Measurements from ENCODE around the gene CCDC8.
A peak's percentile ranks its signal among the peaks of the same experiment; 100 is the strongest.
"Not testable (repeated sequence)": the region's sequence is repeated elsewhere in the genome, so short reads cannot be mapped to it uniquely, and the experiment has no call there.

The CCDC8 gene

GRCh38 chr19:46427518-46428045 lies 14.2 kb upstream of the CCDC8 start:
- no peak for DNase-seq

DNA sequence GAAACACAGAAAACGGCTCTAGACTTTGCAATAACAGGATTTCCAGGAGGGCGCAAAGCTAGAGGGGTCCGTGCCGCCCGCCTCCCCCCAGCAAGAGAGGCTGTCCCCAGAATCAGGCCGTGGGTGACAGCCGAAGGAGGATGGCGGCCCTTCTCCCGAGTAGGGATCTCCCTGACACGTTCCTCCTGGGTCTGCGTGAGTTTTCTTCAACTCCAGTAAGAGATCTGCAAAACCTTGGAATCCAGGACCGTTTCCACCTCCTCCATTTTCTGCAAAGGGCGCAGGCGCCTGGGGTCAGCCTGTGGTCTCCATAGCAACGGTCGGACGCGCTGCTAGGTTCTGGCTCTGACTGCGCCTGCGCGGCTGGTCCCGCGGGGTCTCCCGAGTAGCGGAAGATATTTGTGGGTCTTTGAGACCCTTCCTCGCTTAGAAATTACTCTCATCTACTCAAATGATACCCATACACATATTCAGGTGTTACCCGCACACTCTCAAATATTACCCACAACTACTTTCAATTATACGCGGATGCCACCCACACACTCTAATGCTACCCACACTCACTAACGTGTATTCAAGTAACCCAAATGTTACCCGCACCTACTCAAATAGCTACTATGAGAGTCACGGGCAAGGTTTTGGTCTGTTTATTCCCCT lies 13.3 kb upstream of the CCDC8 start:
- peak; percentile 64 for DNase-seq

DNA sequence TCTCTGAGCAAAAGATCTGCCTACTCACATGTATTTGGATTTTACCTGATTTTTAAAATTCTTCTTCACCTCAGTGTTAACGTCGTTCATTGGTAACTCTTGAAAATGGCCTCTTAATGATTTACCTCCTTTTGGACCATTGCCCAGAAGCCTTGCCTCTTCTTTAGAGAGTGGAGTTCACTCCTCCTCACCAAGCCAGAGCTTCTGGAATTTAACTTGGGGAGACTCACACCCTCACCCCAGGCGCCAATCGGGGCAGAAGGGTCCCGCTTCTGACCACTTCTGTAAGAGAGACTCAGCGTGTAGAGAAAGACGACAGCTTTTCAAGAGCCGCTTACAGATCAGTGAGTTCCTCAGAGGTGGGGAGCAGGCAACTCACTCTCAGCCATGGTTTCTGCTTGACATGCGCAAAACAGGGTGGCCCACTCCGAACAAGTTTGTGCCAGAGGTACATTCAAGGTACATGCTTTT lies 12.7 kb upstream of the CCDC8 start:
- DNase-seq: no peak

DNA sequence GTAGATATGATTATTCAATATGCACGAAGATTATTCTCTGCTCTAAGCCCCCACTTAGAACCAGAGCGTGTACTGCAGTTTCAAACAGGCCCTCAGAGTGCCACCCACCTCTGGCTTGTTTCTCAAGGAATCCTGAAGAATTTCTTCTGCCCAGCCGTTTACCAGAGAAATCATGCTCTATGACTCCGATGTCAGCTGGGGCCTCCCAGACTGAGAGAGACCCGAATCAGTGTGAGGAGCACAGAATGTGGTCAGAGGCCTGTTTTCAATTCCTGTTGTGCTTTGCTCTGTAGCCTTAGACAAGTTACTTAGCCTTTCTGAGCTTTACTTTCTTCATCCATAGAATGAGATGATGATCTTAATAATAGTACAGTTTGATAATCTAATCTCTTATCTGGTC lies 9.8 kb upstream of the CCDC8 start:
- DNase-seq: no peak

DNA sequence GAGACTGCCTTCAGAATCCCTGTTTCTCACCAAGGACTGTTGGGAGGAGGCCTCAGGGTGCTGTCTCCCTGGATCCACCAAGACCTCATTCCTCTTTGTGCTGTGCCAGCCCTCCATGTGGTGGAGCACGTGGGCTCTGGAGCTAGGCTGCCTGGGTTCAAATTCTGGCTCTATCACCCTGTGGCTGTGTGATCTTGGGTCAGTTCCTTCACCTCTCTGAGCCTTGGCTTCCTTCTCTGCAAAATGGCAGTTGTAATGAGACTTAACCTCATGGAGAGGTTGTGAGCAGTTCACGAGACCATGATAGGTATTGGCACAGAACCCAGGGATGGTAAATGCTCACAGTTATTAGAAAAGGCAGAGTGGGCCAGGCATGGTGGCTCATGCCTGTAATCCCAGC lies 9.0 kb upstream of the CCDC8 start:
- DNase-seq: no peak

DNA sequence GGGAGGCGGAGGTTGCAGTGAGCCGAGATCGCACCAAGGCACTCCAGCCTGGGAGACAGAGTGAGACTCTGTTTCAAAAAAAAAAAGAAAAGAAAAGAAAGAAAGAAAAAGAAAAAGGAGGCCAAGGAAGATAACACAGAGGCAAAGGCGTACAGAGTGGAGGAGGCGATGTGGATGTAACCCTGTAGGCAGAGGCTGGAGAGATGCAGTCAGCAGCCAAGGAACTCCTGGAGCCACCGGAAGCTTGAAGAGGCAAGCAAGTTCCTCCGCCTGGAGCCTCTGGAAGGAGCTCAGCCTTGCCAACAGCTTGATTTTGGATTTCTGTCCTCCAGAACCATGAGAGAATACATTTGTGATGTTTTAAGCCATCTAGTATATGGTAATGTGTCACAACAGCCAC lies 6.7 kb upstream of the CCDC8 start:
- no peak for DNase-seq

GRCh38 chr19:46415804-46416709 lies 2.7 kb upstream of the CCDC8 start:
- peak; percentile 78 for DNase-seq

- not testable (repeated sequence) for DNase-seq
These were observed 1.5 kb upstream of the CCDC8 start for GRCh38 chr19:46414899-46415298.

- DNase-seq: no peak
These were observed 608 bp downstream of the CCDC8 start for GRCh38 chr19:46412650-46413261.

- DNase-seq: no peak
These were observed 1.3 kb downstream of the CCDC8 start for GRCh38 chr19:46411925-46412649.

GRCh38 chr19:46411088-46411924 lies 2.1 kb downstream of the CCDC8 start:
- DNase-seq: no peak

- DNase-seq: no peak
These were observed 2.9 kb downstream of the CCDC8 start for GRCh38 chr19:46410205-46411087.

- no peak for DNase-seq
These were observed 4.2 kb downstream of the CCDC8 start for GRCh38 chr19:46409191-46409590.

GRCh38 chr19:46408664-46409039 lies 4.7 kb downstream of the CCDC8 start:
- DNase-seq: no peak

- no peak for DNase-seq
These were observed 5.3 kb downstream of the CCDC8 start for GRCh38 chr19:46407856-46408663.

DNA sequence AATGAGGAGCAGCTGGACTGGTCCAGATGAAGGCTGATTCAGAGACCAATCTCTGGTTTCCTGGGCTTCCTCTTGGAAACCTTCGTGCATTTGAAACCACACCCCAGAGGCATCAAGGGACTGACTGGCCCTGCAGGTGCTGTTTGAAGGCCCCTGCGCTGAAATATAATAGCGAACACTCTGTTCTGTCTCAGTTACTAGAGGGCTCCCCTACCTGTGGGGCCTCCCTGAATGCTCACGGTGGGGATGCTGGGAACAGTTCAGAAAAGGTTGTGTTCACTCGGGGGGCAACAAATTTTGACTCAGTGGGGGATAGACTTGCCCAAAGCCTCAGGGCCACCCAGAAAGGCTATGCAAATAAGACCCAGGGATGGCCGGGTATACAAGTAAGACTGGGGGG lies 6.4 kb downstream of the CCDC8 start:
- no peak for DNase-seq

DNA sequence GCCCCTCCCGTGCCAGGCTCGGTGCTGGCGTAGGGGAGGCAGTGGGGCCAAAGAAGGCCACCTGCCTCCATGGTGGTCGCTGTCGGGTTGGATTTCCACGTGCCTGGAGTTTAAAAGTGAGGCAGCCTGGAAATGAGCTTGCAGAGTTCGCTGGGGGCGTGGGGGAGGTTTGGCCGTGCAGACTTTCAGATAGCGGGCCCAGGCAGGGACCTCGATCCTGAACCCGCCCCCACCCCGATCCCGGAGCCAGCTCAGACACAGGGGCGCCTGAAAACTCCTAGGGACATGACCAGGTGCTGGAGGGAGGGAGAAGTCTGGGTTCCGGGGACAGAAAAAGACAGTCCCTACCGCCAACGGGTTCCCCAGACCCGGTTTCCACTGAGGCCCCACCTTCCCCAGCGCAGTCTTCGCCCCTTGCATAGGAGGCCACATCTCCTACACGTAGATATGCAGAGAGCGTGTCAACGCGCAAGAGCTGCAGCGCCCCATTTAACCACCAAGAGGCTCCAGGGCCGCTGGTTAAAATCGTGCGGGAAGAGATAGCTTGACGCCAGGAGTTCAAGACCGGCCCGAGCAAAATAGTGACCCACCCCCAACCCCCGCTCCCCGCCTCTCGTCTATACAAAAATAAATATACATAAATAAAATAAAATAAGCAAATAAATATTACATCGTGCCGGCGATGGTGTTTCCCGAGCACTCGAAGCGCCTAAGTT lies 8.5 kb downstream of the CCDC8 start:
- DNase-seq: no peak

DNA sequence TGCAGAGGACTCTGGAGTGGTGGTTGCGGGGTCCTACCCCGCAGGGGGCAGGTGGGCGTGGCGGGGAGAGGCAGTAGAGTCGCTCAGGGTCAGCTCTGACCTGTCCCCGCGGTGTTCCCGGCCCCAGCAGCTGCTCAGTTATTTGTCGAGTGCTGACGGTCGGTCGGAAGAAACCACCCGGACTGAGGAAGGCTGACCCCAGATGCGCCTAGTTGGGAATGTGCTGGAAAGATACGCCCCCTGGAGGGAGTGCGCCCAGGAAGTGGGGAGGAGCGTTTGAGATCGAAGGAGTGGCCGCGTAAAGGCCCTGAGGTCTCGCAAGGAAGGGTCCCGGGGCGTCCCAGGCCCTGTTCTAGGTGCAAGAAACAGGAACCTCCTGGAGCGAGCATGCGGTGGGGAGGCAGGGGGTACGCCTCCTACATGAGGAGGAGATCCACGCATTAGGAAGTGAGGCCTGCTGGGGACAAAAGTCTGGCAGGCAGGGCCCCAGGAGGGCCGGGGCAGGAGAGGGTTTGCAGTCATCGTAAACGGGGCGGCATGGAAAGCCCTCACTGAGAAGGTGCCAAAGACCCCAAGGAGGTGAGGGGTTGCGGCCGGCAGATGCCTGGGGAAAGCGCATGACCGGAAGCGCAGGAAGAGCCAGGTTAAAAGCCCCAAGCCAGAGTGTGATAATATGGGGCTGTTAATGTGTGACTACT lies 9.2 kb downstream of the CCDC8 start:
- DNase-seq: no peak

GRCh38 chr19:46402725-46403124 lies 10.6 kb downstream of the CCDC8 start:
- no peak for DNase-seq
